NT2/D1 (cell line): ENCODE data around the gene PPP3CA.
A peak's percentile ranks its signal among the peaks of the same experiment; 100 is the strongest.

Experiments used
- DNase-seq: peaks from one replicate; pipeline ENCODE4 v3.0.0-alpha.2; 2011; ENCODE audit warnings: low read depth, low spot score
- H3K27me3 ChIP-seq: 2 replicates; pipeline ENCODE4 v1.6.0; 2011; ENCODE audit warnings: mild to moderate bottlenecking; ENCODE audit not compliant: insufficient read length, insufficient read depth
- H3K36me3 ChIP-seq: 2 replicates; pipeline ENCODE4 v1.6.1; 2011; ENCODE audit warnings: mild to moderate bottlenecking, low read length, mixed read lengths; ENCODE audit not compliant: insufficient read depth, insufficient read length
- H3K4me1 ChIP-seq: 2 replicates; pipeline ENCODE4 v1.5.1; 2011; ENCODE audit not compliant: insufficient read depth, insufficient read length
- H3K4me3 ChIP-seq: 2 replicates; pipeline ENCODE4 v1.5.1; 2011; ENCODE audit warnings: low read depth; ENCODE audit not compliant: insufficient read length
- H3K9ac ChIP-seq: 2 replicates; pipeline ENCODE4 v1.6.0; 2011; ENCODE audit warnings: low read depth; ENCODE audit not compliant: insufficient read length
- H3K9me3 ChIP-seq: 2 replicates; pipeline ENCODE4 v1.5.1; 2011; ENCODE audit warnings: mild to moderate bottlenecking, low read length; ENCODE audit not compliant: insufficient read depth
- SUZ12 ChIP-seq: IDR thresholded peaks from 2 replicates; pipeline ENCODE4 v1.6.1; 2011; ENCODE audit not compliant: insufficient read length, insufficient read depth; ENCODE audit errors: extremely low read depth
- YY1 ChIP-seq: IDR thresholded peaks from 2 replicates; pipeline ENCODE4 v1.6.1; 2011; ENCODE audit not compliant: insufficient read length, insufficient read depth
- ZNF274 ChIP-seq: IDR thresholded peaks from 2 replicates; pipeline ENCODE4 v1.6.1; 2011; ENCODE audit warnings: mild to moderate bottlenecking, low read depth, low read length

PPP3CA gene

GRCh38 chr4:101283434-101283833 lies 63.9 kb downstream of the PPP3CA start:
- Histone ChIP-seq H3K4me1 (no peaks in the 10 kb centered on the region), H3K27me3 (no peaks in the 10 kb centered on the region), H3K36me3 (no peaks in the 10 kb centered on the region), H3K9me3 (no peaks in the 10 kb centered on the region), H3K4me3 (no peak overlapping the region), H3K9ac (no peak overlapping the region)
- no peak for DNase-seq
- TF ChIP-seq YY1, result no peak
- no peak for TF ChIP-seq ZNF274
- TF ChIP-seq SUZ12, result no peak

GRCh38 chr4:101282076-101282844 lies 65.1 kb downstream of the PPP3CA start:
- no peak for DNase-seq
- H3K27me3 ChIP-seq, result no peaks in the 10 kb centered on the region
- no peak overlapping the region for H3K4me3 ChIP-seq
- H3K4me1 ChIP-seq, result no peaks in the 10 kb centered on the region
- H3K9me3 ChIP-seq, result no peaks in the 10 kb centered on the region
- H3K9ac ChIP-seq, result no peak overlapping the region
- TF ChIP-seq SUZ12 (no peak), ZNF274 (no peak), YY1 (no peak)
- H3K36me3 ChIP-seq, result no peaks in the 10 kb centered on the region

GRCh38 chr4:101280866-101281600 lies 66.3 kb downstream of the PPP3CA start:
- Histone ChIP-seq H3K4me1 (no peaks in the 10 kb centered on the region), H3K9ac (no peak overlapping the region), H3K4me3 (no peak overlapping the region)

GRCh38 chr4:101279377-101279871 lies 67.9 kb downstream of the PPP3CA start:
- H3K27me3 ChIP-seq, result no peaks in the 10 kb centered on the region
- DNase-seq, result no peak
- no peaks in the 10 kb centered on the region for H3K36me3 ChIP-seq
- TF ChIP-seq ZNF274, result no peak
- TF ChIP-seq YY1, result no peak
- no peak for TF ChIP-seq SUZ12
- no peak overlapping the region for H3K9ac ChIP-seq
- H3K4me3 ChIP-seq, result no peak overlapping the region
- no peaks in the 10 kb centered on the region for H3K4me1 ChIP-seq
- H3K9me3 ChIP-seq, result no peaks in the 10 kb centered on the region

More at GRCh38 chr4:101280866-101281600, 66.3 kb downstream of the PPP3CA start:
- no peak for TF ChIP-seq SUZ12
- TF ChIP-seq YY1, result no peak
- TF ChIP-seq ZNF274, result no peak
- H3K36me3 ChIP-seq, result no peaks in the 10 kb centered on the region
- H3K9me3 ChIP-seq, result no peaks in the 10 kb centered on the region
- peak; percentile 5 for DNase-seq
- no peaks in the 10 kb centered on the region for H3K27me3 ChIP-seq

GRCh38 chr4:101277671-101278070 lies 69.7 kb downstream of the PPP3CA start:
- TF ChIP-seq ZNF274 (no peak), YY1 (no peak), SUZ12 (no peak)
- no peak for DNase-seq
- H3K4me3 ChIP-seq, result no peak overlapping the region

GRCh38 chr4:101276661-101277060 lies 70.7 kb downstream of the PPP3CA start:
- no peaks in the 10 kb centered on the region for H3K4me1 ChIP-seq
- no peak overlapping the region for H3K9ac ChIP-seq
- no peaks in the 10 kb centered on the region for H3K9me3 ChIP-seq
- no peak for DNase-seq
- TF ChIP-seq ZNF274 (no peak), SUZ12 (no peak), YY1 (no peak)
- no peak overlapping the region for H3K4me3 ChIP-seq
- H3K36me3 ChIP-seq, result no peaks in the 10 kb centered on the region
- H3K27me3 ChIP-seq, result no peaks in the 10 kb centered on the region

More at GRCh38 chr4:101277671-101278070, 69.7 kb downstream of the PPP3CA start:
- Histone ChIP-seq H3K9ac (no peak overlapping the region), H3K36me3 (no peaks in the 10 kb centered on the region), H3K27me3 (no peaks in the 10 kb centered on the region), H3K9me3 (no peaks in the 10 kb centered on the region), H3K4me1 (no peaks in the 10 kb centered on the region)
